GM12872 (cell line): ENCODE measurements around the gene USH1C.

Source experiments
- TF ChIP-seq, protein P1 (sequence below): IDR thresholded peaks from 3 replicates; pipeline ENCODE4 v1.5.1; 2011; ENCODE audit warnings: low read depth, mild to moderate bottlenecking, low read length, moderate library complexity; ENCODE audit not compliant: insufficient read depth

USH1C gene

DNA sequence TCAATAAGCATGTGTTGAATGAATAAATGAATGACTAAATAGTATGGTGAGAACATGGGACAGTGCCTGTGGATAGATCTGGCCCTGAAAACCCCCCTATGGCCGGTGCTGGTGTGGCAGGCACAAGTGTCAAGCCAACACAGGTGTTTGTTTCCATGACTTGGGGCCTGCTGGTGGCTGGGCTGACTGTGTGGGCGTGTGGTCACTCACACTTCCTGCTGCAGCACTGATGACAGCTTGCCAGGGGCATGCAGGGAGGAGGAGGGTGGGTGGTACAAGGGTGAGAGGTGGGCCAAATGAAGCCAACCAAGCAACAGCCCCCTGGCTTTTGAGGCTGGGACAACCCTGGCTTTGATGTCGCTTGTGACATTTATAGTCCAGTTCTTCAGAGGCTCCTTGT, 37.3 kb downstream of the USH1C start:
- TF ChIP-seq, protein P1, sequence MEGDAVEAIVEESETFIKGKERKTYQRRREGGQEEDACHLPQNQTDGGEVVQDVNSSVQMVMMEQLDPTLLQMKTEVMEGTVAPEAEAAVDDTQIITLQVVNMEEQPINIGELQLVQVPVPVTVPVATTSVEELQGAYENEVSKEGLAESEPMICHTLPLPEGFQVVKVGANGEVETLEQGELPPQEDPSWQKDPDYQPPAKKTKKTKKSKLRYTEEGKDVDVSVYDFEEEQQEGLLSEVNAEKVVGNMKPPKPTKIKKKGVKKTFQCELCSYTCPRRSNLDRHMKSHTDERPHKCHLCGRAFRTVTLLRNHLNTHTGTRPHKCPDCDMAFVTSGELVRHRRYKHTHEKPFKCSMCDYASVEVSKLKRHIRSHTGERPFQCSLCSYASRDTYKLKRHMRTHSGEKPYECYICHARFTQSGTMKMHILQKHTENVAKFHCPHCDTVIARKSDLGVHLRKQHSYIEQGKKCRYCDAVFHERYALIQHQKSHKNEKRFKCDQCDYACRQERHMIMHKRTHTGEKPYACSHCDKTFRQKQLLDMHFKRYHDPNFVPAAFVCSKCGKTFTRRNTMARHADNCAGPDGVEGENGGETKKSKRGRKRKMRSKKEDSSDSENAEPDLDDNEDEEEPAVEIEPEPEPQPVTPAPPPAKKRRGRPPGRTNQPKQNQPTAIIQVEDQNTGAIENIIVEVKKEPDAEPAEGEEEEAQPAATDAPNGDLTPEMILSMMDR = peak; percentile 35; the same call in 2 of the 3 replicates

DNA sequence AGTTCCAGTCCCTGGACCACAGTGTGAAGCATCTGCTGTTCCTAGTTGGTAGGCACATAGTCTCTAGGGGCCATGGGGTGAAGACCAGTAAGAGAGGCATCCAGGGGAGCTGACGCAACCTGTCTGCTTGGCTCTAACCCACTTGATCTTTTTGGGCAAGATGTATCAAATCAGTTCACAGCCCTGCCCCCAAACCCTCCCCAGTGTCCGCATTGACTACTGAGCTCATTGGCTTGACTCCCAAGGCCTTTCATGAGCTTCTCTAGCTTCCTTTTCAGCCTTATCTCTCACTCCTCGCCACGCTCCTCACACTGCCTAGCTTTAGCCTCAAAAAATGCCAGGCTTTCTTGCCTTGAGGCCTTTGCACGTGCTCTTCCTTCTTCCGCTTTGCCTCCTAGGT, 37.9 kb downstream of the USH1C start:
- TF ChIP-seq, protein P1 = no peak

DNA sequence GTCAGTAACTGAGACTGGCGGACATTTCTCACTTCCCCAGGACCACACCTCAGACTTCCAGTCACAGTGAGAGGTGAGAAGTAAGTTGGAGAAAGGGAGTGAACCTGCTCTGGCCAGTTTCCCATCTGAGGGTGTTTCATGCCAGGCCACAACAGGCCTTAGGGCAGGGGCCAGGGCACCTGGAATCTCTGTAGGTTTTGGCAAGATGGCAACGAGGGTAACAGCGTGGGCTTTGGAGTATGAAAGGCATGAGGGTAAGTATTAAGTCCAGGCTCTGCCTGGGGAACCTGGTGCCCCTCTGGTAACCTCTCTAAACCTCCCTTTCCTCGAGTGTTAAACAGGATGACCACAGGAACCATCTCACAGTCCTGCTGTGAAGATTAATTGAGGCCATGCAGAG, 39.1 kb downstream of the USH1C start:
- TF ChIP-seq, protein P1 = no peak

DNA sequence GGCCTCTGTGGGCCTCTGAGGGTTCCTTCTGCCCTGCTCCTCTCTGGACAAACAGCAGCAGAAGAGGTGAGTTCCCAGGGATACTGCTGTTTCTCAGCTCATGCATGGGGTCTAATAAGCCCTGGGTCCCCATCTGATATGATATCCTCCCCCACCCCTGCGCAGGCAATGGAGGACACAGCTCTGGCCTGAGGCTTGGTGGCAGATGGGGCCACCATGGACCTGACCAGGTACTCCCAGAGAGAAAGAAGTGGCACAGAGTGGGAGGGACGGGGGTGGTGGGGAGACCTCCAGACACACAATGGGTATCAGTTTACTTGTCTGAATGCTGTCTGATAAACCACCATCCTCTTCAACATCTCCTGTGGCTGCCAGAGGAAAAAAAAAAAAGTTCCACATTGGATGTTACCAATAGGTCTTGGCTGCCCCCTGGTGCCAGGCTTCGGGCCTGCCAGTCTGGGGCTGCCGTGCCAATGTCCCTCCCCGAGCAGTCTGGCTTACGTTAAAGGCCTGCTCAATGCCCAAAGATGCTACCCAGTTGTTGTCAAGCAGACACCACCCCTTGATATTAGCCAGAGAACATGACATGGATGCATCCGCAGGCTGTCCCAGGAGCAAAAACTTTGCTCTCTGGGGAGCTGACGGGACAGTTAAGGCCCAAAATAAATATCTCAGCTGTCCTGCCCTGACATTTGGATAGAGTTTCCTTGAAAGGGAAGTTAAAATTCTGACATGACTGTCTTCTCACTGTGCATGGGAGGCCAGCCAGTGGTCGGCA, 39.7 kb downstream of the USH1C start:
- TF ChIP-seq, protein P1 = peak; percentile 88

DNA sequence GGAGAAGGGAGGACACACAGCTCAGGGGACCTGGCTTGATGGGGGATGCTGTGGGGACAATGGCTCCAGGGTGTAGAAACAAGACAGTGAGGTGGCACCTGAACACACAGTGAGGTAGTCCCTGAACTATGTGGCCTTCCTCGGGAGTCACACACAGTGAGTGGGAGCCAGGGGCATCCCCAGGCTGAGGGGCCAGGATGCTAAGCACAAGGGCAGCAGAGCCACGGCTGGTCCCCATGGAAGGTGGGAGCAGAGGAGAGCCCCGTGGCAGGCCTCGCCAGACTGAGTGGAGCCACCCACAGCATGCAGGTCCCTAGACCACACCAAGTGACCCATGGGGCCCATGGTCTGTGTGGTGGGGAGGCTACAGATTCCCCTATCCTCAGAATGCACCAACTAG, 41.6 kb downstream of the USH1C start:
- TF ChIP-seq, protein P1 = no peak

DNA sequence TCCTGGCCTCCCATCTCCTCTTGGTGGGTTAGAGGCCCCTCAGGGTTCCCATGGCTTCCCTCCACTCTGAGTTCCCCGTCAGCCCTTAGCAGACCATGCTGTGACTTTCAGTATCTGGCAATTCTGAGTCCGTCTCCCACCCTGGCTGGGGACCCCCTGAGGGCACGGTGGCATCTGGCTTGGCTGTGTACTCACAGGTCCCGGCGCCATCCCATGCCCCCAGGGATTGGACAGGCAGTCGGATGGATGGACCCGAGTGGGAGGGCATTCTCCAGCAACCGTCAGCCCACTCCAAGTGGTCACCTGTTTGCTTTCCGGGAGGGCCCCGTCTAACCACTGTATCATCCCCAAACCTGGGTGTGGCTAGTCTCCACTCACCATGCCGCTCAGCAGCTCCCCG, 43.5 kb downstream of the USH1C start:
- TF ChIP-seq, protein P1 = no peak

DNA sequence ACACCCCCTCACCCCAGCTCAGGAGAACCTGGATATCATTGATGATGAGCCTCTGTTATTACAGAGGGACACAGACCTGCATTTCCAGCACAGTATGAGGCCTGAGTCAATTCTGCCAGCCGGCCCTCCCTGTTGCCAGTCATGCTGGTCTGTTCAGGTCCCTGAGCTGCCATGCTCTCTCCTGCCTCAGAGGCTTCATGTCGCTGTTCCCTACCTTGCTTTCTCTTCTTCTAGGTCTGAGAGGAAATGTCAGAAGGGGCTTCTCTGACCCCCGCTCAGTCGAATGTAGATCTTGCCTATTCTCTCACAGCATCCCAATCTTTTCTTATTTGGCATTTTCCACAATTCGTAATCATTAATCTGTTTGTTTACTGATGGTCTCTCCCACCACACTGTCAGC, 45.7 kb downstream of the USH1C start:
- TF ChIP-seq, protein P1 = peak; percentile 52; the same call in 2 of the 3 replicates
